Measurements from ENCODE around the gene DDX10. TPM values are rescaled to one million over a fixed set of nuclear protein-coding genes. Genes with fewer than 3 reads are reported as not detected.

Gene DDX10
- total and polyA plus RNA-seq, 8 donors: 16.5 to 32.8 (median 28.9) TPM

DNA sequence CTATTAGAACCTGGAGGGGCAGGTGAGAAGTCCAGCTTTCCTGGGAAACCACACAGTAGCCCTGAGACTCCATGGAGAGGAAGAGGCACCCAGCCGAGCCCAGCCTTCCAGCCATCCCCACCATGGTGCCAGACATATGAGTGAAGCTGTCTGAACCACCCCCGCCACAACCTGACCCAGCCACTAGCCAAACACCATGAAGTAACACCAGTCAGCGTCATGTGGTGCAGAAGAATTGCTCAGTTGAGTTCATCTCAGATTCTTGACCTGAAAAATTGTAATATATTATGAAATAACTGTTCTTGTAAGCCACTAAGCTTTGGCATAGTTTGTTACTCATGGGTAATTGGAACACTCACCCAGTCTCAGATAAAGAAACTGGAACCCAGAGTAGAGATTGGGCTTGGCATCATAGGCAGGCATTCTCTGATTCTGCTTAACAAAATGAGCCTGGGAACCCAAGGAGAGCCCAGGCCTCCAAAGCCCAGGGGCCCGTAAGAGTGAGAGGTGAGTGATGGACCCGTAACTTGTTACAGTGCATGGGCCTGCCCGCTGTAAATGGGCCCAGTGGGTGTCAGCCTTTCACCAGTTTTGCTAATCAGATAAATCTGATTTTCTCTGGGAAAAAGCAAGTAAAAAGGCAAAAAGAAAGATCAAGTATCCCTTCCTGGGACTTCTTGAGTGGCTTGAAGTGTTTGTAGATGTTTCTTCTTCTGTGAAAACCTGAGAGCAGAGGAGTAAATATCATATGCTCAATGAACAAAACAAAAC is 305.5 kb downstream of the DDX10 start:
- Histone ChIP-seq H3K4me1 (no peaks in the 10 kb centered on the region), H3K36me3 (no peaks in the 10 kb centered on the region), H3K27ac (no peak overlapping the region), H3K27me3 (no peaks in the 10 kb centered on the region), H3K9me3 (no peaks in the 10 kb centered on the region), H3K4me3 (no peak overlapping the region)
- TF ChIP-seq, protein P1, sequence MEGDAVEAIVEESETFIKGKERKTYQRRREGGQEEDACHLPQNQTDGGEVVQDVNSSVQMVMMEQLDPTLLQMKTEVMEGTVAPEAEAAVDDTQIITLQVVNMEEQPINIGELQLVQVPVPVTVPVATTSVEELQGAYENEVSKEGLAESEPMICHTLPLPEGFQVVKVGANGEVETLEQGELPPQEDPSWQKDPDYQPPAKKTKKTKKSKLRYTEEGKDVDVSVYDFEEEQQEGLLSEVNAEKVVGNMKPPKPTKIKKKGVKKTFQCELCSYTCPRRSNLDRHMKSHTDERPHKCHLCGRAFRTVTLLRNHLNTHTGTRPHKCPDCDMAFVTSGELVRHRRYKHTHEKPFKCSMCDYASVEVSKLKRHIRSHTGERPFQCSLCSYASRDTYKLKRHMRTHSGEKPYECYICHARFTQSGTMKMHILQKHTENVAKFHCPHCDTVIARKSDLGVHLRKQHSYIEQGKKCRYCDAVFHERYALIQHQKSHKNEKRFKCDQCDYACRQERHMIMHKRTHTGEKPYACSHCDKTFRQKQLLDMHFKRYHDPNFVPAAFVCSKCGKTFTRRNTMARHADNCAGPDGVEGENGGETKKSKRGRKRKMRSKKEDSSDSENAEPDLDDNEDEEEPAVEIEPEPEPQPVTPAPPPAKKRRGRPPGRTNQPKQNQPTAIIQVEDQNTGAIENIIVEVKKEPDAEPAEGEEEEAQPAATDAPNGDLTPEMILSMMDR (IDR thresholded peaks at IDR 0.05): no peak
- ATAC-seq (no peak), DNase-seq (no peak)
- intact Hi-C loops (cut with DNase I): no loop called here

DNA sequence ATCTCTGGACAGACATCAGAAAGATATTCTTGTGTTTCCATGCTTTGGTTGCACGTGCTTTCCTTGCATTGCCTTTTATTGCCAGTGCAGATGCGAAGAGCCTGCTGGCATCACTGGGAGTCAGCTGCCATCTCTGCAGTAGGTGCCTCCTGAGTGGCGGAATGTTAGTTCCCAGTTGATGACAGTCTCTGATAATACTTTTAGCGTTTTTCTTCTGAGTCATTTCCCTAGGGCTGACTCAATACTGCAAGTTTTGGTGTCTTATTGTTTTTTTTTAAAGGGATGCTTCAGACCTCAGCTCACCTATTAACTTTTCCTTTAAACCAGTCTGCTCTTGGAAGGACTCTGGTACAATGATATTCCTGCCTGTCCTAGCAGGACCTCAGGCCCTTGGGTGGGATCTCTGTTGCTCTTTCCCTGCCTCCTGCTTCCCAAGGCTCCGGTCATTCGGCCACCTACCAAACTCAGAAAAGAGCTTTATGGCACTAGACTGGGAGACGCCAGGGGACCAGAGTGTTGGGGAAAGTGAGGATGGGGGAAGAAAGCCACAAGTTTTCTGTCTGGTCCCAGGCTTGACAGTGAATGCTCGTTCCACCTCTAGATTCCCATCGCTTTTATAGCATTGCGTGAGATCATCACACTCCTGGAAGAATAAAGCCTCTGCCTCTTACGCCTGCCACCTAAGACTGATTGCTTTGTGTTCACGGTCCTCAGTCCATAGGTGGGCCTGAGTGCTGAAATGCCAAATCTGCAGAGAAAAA is 308.7 kb downstream of the DDX10 start:
- no peak overlapping the region for H3K27ac ChIP-seq
- H3K4me3 ChIP-seq: no peak overlapping the region
- no peaks in the 10 kb centered on the region for H3K27me3 ChIP-seq
- ATAC-seq: no peak
- H3K9me3 ChIP-seq: no peaks in the 10 kb centered on the region
- intact Hi-C loops (cut with DNase I): no loop called here
- TF ChIP-seq, protein P1 (IDR thresholded peaks at IDR 0.05): no peak
- H3K36me3 ChIP-seq: no peaks in the 10 kb centered on the region
- no peak for DNase-seq
- H3K4me1 ChIP-seq: no peaks in the 10 kb centered on the region

DNA sequence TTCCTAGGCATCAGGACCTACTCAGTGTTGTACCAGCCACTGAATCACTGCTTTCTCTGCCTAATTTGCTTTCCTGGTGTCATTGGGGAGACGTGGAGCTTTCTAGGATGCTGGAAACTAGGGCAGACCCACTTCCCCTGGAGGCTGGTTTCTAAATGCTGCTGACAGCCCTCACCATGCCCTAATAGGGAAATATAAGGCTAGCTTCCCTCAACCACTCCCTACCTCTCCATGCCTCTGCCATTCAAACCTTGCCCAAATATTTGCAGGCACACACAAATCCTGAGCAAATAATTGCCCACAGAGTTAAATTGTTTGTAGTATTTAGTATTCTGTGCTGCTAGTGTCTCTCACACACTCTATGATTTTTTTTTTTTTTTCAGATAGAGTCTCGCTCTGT is 310.2 kb downstream of the DDX10 start:
- ATAC-seq: no peak
- H3K36me3 ChIP-seq: no peaks in the 10 kb centered on the region
- no peak overlapping the region for H3K27ac ChIP-seq
- TF ChIP-seq, protein P1 (IDR thresholded peaks at IDR 0.05): no peak
- no peaks in the 10 kb centered on the region for H3K4me1 ChIP-seq
- intact Hi-C loops (cut with DNase I): no loop called here
- H3K27me3 ChIP-seq: no peaks in the 10 kb centered on the region
- DNase-seq: no peak
- H3K4me3 ChIP-seq: no peak overlapping the region
- H3K9me3 ChIP-seq: no peaks in the 10 kb centered on the region

DNA sequence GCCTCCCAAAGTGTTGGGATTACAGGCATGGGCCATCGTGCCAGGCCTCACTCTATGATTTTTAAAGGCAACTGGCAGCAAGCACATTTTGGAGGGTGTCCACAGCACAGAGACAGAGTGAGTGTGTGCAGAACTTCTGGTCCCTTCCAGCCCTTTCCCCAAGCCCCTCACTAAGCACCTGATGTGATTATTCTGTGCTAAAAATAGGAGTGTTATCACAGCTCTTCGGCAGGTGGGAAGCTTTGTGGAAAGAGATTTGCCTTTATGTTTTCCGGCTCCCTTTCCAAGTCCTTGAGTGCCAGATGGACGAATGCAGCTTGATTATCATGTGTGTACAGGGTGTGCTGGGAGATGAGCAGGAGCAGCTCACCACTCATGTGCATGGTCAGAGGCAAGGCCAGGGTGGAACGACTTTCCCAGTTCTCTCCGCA is 310.8 kb downstream of the DDX10 start:
- Histone ChIP-seq H3K36me3 (no peaks in the 10 kb centered on the region), H3K27me3 (no peaks in the 10 kb centered on the region), H3K9me3 (no peaks in the 10 kb centered on the region), H3K4me1 (no peaks in the 10 kb centered on the region), H3K27ac (no peak overlapping the region), H3K4me3 (no peak overlapping the region)
- TF ChIP-seq, protein P1 (IDR thresholded peaks at IDR 0.05): no peak
- DNase-seq: no peak
- no peak for ATAC-seq
- intact Hi-C loops (cut with DNase I): no loop called here

DNA sequence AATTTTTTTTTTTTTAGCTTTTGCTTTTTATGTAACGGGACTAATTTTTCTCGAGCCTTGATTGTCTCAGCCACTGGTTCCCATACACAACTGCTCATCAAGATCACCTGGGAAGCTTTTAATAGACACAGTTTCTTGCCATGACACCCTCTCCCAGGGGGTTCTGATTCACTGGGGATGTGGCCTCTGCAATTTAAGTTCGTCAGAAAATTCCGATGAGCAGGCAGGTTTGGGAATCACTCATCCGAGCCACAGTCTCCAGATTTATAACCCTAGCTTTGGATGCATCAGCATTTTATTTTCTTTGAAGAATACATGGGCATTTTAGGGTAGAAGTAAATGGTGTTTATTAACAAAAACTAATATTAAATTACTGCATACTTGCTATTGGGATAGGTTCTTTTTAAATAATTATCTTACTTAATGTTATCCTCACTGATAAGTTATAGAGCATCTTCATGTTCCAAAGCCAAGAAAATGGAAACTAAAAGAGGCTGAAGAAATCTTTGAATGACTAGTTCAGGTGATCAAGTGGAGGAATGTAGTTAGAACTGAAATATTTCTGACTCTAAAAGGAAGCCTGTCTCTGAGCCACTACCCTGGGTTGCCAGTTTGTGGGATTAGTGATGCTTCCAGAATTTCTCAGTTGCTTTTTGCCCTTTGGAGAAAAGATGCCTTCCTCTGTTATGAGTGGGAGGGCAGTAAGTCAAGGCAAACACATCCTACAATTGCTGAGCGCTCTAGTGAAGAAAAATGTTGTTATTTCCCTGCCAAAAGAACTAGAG is 319.0 kb downstream of the DDX10 start:
- no peak for DNase-seq
- intact Hi-C loops (cut with DNase I): no loop called here
- no peak for ATAC-seq

More for the DNA sequence above, 319.0 kb downstream of the DDX10 start:
- H3K27ac ChIP-seq: no peak overlapping the region
- no peaks in the 10 kb centered on the region for H3K36me3 ChIP-seq
- H3K4me1 ChIP-seq: no peaks in the 10 kb centered on the region
- H3K9me3 ChIP-seq: no peaks in the 10 kb centered on the region
- no peak overlapping the region for H3K4me3 ChIP-seq
- TF ChIP-seq, protein P1 (IDR thresholded peaks at IDR 0.05): no peak
- H3K27me3 ChIP-seq: no peaks in the 10 kb centered on the region

All from left lung (tissue), 10 donors.